Immature natural killer cell (primary cell): Measurements from ENCODE around the gene PTOV1. TPM values are rescaled to one million over a fixed set of nuclear protein-coding genes. Genes with fewer than 3 reads are reported as not detected.

Experiments used
- DNase-seq, 3 donors: peaks; one replicate each; pipeline ENCODE4 v3.0.0; 2022; ENCODE audit warnings: mixed read lengths in 1 of 3
- H3K27ac Mint-ChIP-seq, 6 donors: one replicate each; pipeline ENCODE4 v1.8.0; 2020; ENCODE audit warnings: mixed read lengths in 6 of 6, mild to moderate bottlenecking in 5 of 6, inconsistent platforms in 4 of 6, moderate library complexity in 3 of 6
- H3K27me3 Mint-ChIP-seq, 3 donors: one replicate each; pipeline ENCODE4 v1.8.0; 2020 to 2021; ENCODE audit warnings: low read depth in 3 of 3, mild to moderate bottlenecking in 3 of 3, mixed read lengths in 3 of 3, moderate library complexity in 3 of 3, inconsistent platforms in 1 of 3
- H3K36me3 Mint-ChIP-seq, 3 donors: one replicate each; pipeline ENCODE4 v1.8.0; 2020; ENCODE audit warnings: mixed read lengths in 3 of 3, inconsistent platforms in 2 of 3, mild to moderate bottlenecking in 2 of 3
- H3K4me1 Mint-ChIP-seq, 2 donors: one replicate each; pipeline ENCODE4 v1.8.0; 2020; ENCODE audit warnings: inconsistent platforms in 2 of 2, mild to moderate bottlenecking in 2 of 2, mixed read lengths in 2 of 2, moderate library complexity in 1 of 2
- H3K4me3 Mint-ChIP-seq, 5 donors: one replicate each; pipeline ENCODE4 v1.8.0; 2020; ENCODE audit warnings: mild to moderate bottlenecking in 5 of 5, mixed read lengths in 5 of 5, inconsistent platforms in 3 of 5, moderate library complexity in 3 of 5
- H3K9me3 Mint-ChIP-seq, 6 donors: one replicate each; pipeline ENCODE4 v1.8.0; 2020; ENCODE audit warnings: mild to moderate bottlenecking in 6 of 6, mixed read lengths in 6 of 6, inconsistent platforms in 4 of 6, moderate library complexity in 3 of 6
- polyA plus RNA-seq, 3 donors: library from polyadenylated mRNA; unstranded; fragments of 300-500 nt; fragmentation: Illumina TruSeq; gene quantifications; one replicate each; pipeline ENCODE4 v1.2.3, GENCODE V29; 2021

PTOV1 gene
- polyA plus RNA-seq, 3 donors from 2014 or later, result 32.0 to 59.7 (median 41.4) TPM

- Mint-ChIP-seq H3K9me3 (no peaks in the 10 kb centered on the region), H3K27ac (no peak overlapping the region), H3K36me3 (no peaks in the 10 kb centered on the region), H3K4me3 (no peak overlapping the region), H3K4me1 (peaks cover 24 to 29% of the 10 kb centered on the region in 2 donors), H3K27me3 (peaks cover 6 to 9% (median 6%) of the 10 kb centered on the region in 3 donors)
- DNase-seq, result no peak
These were observed 3.7 kb downstream of the PTOV1 start for GRCh38 chr19:49854378-49855263.

- no peaks in the 10 kb centered on the region for H3K9me3 Mint-ChIP-seq
- DNase-seq, result no peak
- peaks cover 6 to 9% (median 8%) of the 10 kb centered on the region in 3 donors for H3K27me3 Mint-ChIP-seq
- H3K4me1 Mint-ChIP-seq, result peaks cover 19 to 22% of the 10 kb centered on the region in 2 donors
- H3K36me3 Mint-ChIP-seq, result no peaks in the 10 kb centered on the region
- H3K4me3 Mint-ChIP-seq, result no peak overlapping the region
- peak overlapping the region in 1 of 6 donors; percentile 55 for H3K27ac Mint-ChIP-seq
These were observed 4.3 kb downstream of the PTOV1 start for GRCh38 chr19:49855277-49855675.

- peaks cover 2 to 5% (median 4%) of the 10 kb centered on the region in 3 donors for H3K27me3 Mint-ChIP-seq
- H3K4me1 Mint-ChIP-seq, result peaks cover 17 to 21% of the 10 kb centered on the region in 2 donors
- DNase-seq, result no peak
- H3K27ac Mint-ChIP-seq, result peak overlapping the region in 1 of 6 donors; percentile 62
- no peaks in the 10 kb centered on the region for H3K9me3 Mint-ChIP-seq
- no peak overlapping the region for H3K4me3 Mint-ChIP-seq
- H3K36me3 Mint-ChIP-seq, result no peaks in the 10 kb centered on the region
These were observed 5.0 kb downstream of the PTOV1 start for GRCh38 chr19:49855676-49856573.

DNA sequence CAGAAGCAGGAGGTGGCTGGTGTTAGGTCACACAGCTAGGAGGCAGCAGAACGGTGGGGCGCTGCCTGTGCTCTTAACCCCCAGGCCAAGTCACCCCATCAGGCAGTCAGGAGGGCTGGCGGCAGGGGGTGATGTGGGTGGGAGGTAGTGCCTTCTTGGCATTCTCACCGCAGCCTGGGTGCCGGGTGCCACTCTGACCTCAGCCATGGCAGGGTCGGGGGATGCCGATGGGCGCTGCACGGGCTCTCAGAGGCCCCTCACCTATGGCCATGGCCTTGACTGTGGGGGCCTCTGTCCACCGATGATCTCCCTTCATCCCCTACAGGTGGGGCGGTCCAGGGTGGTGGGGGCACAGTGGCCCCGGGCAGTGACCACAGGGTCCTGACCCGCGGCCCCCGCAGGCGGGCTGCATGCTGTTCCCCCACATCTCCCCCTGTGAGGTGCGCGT lies 5.6 kb downstream of the PTOV1 start:
- peaks cover 17 to 21% of the 10 kb centered on the region in 2 donors for H3K4me1 Mint-ChIP-seq
- no peak overlapping the region for H3K27ac Mint-ChIP-seq
- no peaks in the 10 kb centered on the region for H3K9me3 Mint-ChIP-seq
- no peak overlapping the region for H3K4me3 Mint-ChIP-seq
- H3K27me3 Mint-ChIP-seq, result peaks cover 2 to 6% (median 4%) of the 10 kb centered on the region in 3 donors
- H3K36me3 Mint-ChIP-seq, result no peaks in the 10 kb centered on the region
- DNase-seq, result no peak

- Mint-ChIP-seq H3K36me3 (no peaks in the 10 kb centered on the region), H3K27ac (no peak overlapping the region), H3K4me1 (peaks cover 13 to 16% of the 10 kb centered on the region in 2 donors), H3K4me3 (no peak overlapping the region), H3K9me3 (no peaks in the 10 kb centered on the region), H3K27me3 (peaks cover 2 to 4% (median 3%) of the 10 kb centered on the region in 3 donors)
- DNase-seq, result no peak
These were observed 6.3 kb downstream of the PTOV1 start for GRCh38 chr19:49857061-49857837.

- H3K9me3 Mint-ChIP-seq, result no peaks in the 10 kb centered on the region
- no peak overlapping the region for H3K27ac Mint-ChIP-seq
- H3K4me3 Mint-ChIP-seq, result no peak overlapping the region
- H3K36me3 Mint-ChIP-seq, result no peaks in the 10 kb centered on the region
- H3K4me1 Mint-ChIP-seq, result peaks cover 7 to 11% of the 10 kb centered on the region in 2 donors
- peaks cover 1 to 4% (median 3%) of the 10 kb centered on the region in 3 donors for H3K27me3 Mint-ChIP-seq
- DNase-seq, result no peak
These were observed 6.8 kb downstream of the PTOV1 start for GRCh38 chr19:49857838-49858087.

DNA sequence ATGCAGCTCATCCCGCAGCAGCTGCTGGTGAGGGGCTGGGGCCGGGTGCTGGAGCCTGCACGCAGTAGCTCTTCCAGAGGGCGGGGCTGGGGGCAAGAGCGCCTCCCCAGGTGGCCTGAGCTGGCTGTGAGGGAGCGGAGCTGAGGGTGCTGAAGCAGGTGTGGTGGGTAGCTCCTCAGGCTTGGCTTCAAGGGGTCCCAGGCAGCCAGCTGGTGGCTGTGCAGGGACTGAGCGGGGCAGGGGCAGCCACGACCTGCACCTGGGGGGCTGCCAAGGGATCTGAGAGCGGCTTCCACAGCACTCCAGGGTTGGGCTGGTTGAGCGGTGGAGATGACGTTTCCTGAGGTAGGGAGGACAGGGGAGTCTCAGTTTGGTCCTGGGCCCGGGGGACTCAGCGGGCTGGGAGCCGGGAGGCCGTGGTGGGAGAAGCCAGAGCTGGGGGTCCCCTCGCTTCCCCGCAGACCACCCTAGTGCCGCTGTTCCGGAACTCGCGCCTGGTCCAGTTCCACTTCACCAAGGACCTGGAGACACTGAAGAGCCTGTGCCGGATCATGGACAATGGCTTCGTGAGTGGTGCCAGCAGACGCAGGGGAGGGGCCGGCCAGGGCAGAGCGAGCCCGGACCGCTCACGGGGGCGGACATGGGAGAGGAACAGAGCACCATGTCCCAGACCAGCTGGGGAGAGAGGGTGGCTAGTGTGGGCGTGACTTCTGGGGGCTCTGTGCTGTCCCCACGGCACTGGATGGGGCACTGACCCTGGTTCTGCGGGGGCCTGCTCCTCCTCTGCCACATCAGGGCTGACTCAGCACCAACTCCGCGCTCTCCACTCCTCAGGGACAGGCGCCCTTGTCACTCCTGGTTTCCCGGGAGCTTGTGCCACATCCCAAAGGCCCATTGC lies 7.4 kb downstream of the PTOV1 start:
- peaks cover 0 to 3% (median 2%) of the 10 kb centered on the region in 3 donors for H3K36me3 Mint-ChIP-seq
- H3K4me1 Mint-ChIP-seq, result peaks cover 5 to 11% of the 10 kb centered on the region in 2 donors
- H3K4me3 Mint-ChIP-seq, result no peak overlapping the region
- peaks cover 3 to 5% (median 4%) of the 10 kb centered on the region in 3 donors for H3K27me3 Mint-ChIP-seq
- no peak for DNase-seq
- H3K9me3 Mint-ChIP-seq, result no peaks in the 10 kb centered on the region
- H3K27ac Mint-ChIP-seq, result no peak overlapping the region

GRCh38 chr19:49859682-49860335 lies 8.8 kb downstream of the PTOV1 start:
- H3K27ac Mint-ChIP-seq, result no peak overlapping the region
- H3K9me3 Mint-ChIP-seq, result no peaks in the 10 kb centered on the region
- H3K27me3 Mint-ChIP-seq, result peaks cover 3 to 5% (median 4%) of the 10 kb centered on the region in 3 donors
- H3K4me3 Mint-ChIP-seq, result no peak overlapping the region
- H3K36me3 Mint-ChIP-seq, result peaks cover 0 to 4% (median 4%) of the 10 kb centered on the region in 3 donors
- peaks cover 5 to 9% of the 10 kb centered on the region in 2 donors for H3K4me1 Mint-ChIP-seq
- DNase-seq, result no peak

GRCh38 chr19:49860336-49861102 lies 9.6 kb downstream of the PTOV1 start:
- Mint-ChIP-seq H3K27ac (peak overlapping the region in 1 of 6 donors; percentile 7), H3K27me3 (peaks cover 3 to 6% (median 4%) of the 10 kb centered on the region in 3 donors), H3K9me3 (no peaks in the 10 kb centered on the region), H3K4me1 (peaks cover 11 to 12% of the 10 kb centered on the region in 2 donors), H3K4me3 (no peak overlapping the region), H3K36me3 (peaks cover 0 to 4% (median 4%) of the 10 kb centered on the region in 3 donors)
- DNase-seq, result no peak

DNA sequence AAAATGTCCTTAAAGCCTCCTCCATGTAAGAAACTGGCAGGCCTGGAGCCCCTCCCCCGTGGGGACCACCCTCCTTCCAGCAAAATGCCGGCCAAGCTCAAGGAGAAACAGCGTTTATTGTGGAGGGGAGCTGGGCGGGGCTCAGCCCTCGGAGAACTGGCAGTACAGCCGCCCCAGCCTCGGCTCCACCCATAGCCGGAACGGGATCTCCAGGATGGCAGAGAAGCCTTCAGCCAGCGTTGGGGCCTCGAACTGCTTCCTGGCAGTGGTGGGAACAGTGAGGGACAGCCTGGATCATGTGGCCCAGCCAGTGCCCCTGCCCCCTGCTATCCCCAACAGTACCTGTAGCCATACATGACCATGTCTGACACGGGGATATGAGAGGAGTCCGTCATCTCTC lies 10.1 kb downstream of the PTOV1 start:
- Mint-ChIP-seq H3K4me1 (peaks cover 14 to 17% of the 10 kb centered on the region in 2 donors), H3K27ac (peak overlapping the region in 2 of 6 donors; percentile 7 to 45), H3K36me3 (peaks cover 0 to 4% (median 4%) of the 10 kb centered on the region in 3 donors), H3K27me3 (peaks cover 3 to 6% (median 4%) of the 10 kb centered on the region in 3 donors), H3K9me3 (no peaks in the 10 kb centered on the region), H3K4me3 (no peak overlapping the region)
- no peak for DNase-seq

DNA sequence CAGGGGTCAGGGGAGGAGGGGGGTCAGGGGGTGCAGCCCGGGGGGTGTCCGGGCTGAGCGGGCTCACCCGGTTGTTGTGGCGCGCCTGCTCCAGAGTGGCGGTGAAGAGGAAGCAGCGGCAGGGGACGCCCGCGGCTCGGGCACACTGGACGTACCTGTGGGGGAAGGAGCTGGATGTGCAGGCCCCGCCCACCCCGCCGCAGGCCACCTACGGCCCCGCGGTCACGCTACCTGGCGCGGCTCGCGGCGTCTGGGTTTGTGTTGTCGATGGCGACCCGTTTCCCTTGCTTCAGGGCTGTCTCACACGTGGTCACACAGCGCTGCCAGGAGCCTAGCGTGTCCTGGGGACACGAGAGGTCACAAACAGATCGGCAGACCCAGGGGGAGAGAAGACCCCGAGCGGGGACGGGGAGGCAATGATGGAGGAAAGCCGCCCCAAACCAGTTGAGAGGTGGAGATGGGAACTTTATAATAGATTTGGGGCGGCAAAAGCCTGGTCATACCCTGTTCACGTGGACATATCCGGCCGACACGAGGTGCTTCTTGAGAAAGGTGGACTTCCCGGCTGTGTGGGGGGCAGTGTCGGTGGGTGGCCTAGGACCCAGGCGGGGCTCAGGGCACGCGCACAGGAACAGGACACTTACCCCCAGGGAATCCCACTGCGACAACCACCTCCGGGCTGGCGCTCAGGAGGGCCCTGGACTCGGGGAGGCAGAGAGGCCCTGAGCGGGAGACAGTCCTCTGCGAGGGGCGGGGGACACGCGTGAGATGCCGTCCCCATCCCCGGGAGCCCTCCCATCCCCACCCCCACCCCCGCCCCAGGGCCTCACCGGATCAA lies 10.8 kb downstream of the PTOV1 start:
- Mint-ChIP-seq H3K27me3 (peaks cover 3 to 7% (median 4%) of the 10 kb centered on the region in 3 donors), H3K36me3 (peaks cover 0 to 4% (median 4%) of the 10 kb centered on the region in 3 donors), H3K4me1 (peaks cover 21 to 24% of the 10 kb centered on the region in 2 donors), H3K9me3 (no peaks in the 10 kb centered on the region), H3K4me3 (no peak overlapping the region), H3K27ac (peak overlapping the region in 1 of 6 donors; percentile 48)
- no peak for DNase-seq
